Liver (tissue), 3 donors: Measurements from ENCODE around the gene DCC.

Source experiments
- JUND ChIP-seq, 2 donors: IDR thresholded peaks; 2 replicates each; pipeline ENCODE4 v1.6.1; 2016; ENCODE audit warnings: antibody characterized with exemption in 2 of 2
- SP1 ChIP-seq: IDR thresholded peaks from 2 replicates; pipeline ENCODE4 v1.6.1; 2018; ENCODE audit warnings: antibody characterized with exemption, mild to moderate bottlenecking
- TF ChIP-seq, protein P1 (sequence below): fragments of 150-350 bp; IDR thresholded peaks from 2 replicates; pipeline ENCODE4 v1.5.1; 2017; ENCODE audit warnings: improper control_type of control experiment, low read depth, low read length; ENCODE audit not compliant: missing input control
- TF ChIP-seq, protein P2 (sequence below): IDR thresholded peaks from 2 replicates; pipeline ENCODE4 v1.6.1; 2016; ENCODE audit warnings: antibody characterized with exemption, mild to moderate bottlenecking
- donor health status: healthy.
- donor health status: healthy.

DNA sequence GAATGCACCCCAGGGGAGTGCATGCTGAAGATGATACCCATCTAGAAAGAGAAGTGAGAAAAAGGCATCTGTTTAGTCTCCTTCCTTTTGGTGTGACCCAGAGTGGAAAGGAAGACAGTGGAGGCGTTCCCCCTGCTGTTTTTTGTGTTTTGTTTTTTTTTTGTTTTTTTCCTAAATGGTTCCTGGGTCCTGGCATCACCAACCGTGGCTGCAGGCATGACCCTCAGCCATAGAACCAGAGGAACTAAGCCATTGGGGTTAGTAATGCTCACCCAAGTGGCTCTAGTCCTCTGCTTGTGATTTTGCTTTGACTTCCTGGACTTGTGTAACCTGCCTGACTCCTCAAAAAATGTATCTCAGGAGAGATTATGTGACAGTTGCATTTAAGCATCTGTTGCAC is 451.3 kb downstream of the DCC start:
- TF ChIP-seq, protein P1, sequence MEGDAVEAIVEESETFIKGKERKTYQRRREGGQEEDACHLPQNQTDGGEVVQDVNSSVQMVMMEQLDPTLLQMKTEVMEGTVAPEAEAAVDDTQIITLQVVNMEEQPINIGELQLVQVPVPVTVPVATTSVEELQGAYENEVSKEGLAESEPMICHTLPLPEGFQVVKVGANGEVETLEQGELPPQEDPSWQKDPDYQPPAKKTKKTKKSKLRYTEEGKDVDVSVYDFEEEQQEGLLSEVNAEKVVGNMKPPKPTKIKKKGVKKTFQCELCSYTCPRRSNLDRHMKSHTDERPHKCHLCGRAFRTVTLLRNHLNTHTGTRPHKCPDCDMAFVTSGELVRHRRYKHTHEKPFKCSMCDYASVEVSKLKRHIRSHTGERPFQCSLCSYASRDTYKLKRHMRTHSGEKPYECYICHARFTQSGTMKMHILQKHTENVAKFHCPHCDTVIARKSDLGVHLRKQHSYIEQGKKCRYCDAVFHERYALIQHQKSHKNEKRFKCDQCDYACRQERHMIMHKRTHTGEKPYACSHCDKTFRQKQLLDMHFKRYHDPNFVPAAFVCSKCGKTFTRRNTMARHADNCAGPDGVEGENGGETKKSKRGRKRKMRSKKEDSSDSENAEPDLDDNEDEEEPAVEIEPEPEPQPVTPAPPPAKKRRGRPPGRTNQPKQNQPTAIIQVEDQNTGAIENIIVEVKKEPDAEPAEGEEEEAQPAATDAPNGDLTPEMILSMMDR, result no peak
- no peak for TF ChIP-seq JUND (IDR thresholded peaks at IDR 0.05)
- TF ChIP-seq SP1, result no peak
- TF ChIP-seq, protein P2, sequence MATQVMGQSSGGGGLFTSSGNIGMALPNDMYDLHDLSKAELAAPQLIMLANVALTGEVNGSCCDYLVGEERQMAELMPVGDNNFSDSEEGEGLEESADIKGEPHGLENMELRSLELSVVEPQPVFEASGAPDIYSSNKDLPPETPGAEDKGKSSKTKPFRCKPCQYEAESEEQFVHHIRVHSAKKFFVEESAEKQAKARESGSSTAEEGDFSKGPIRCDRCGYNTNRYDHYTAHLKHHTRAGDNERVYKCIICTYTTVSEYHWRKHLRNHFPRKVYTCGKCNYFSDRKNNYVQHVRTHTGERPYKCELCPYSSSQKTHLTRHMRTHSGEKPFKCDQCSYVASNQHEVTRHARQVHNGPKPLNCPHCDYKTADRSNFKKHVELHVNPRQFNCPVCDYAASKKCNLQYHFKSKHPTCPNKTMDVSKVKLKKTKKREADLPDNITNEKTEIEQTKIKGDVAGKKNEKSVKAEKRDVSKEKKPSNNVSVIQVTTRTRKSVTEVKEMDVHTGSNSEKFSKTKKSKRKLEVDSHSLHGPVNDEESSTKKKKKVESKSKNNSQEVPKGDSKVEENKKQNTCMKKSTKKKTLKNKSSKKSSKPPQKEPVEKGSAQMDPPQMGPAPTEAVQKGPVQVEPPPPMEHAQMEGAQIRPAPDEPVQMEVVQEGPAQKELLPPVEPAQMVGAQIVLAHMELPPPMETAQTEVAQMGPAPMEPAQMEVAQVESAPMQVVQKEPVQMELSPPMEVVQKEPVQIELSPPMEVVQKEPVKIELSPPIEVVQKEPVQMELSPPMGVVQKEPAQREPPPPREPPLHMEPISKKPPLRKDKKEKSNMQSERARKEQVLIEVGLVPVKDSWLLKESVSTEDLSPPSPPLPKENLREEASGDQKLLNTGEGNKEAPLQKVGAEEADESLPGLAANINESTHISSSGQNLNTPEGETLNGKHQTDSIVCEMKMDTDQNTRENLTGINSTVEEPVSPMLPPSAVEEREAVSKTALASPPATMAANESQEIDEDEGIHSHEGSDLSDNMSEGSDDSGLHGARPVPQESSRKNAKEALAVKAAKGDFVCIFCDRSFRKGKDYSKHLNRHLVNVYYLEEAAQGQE, result no peak
